Esophagus squamous epithelium (tissue), 4 donors: ENCODE results near the gene SALL3.

ENCODE experiments used
- POLR2A ChIP-seq, 4 donors: fragments of 450-650 bp; IDR thresholded peaks; one replicate each; pipeline ENCODE4 v1.6.1; 2017; ENCODE audit warnings: antibody characterized with exemption in 4 of 4, mild to moderate bottlenecking in 4 of 4, moderate library complexity in 3 of 4
- TF ChIP-seq, protein P1 (sequence below), 6 experiments: fragments of 450-650 bp in 4 of 6; fragments of 200-600 bp in 2 of 6; sonication (generic) in 2 of 6; IDR thresholded peaks; one replicate each; pipeline ENCODE4 v1.5.1; 2016 to 2019; ENCODE audit warnings: antibody characterized with exemption in 6 of 6, mild to moderate bottlenecking in 4 of 6, moderate library complexity in 4 of 6

DNA sequence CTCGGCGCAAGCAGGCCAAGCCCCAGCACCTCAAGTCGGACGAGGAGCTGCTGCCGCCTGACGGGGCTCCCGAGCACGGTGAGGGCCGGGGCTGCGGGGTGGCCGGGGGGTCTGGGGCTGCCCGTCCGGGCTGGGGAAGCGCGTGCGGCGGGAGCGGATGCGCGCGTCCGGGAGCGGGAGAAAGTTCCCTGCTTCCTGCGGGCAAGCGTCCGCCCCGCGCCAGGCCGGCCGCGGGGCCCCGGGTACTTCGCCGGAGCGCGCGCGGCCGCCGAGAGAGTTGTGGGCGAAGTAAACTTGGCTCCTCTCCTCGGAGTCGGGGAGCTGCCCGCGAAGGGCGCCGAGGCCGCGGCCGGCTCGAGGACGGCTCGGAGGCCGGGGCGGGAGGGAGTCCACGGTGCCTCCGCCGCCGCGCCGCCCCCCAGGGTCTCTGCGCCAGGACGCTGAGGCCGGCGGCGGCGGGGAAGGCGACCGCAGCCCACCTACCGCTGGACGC lies 707 bp downstream of the SALL3 start:
- no peak for TF ChIP-seq POLR2A (IDR thresholded peaks at IDR 0.05)
- TF ChIP-seq, protein P1, sequence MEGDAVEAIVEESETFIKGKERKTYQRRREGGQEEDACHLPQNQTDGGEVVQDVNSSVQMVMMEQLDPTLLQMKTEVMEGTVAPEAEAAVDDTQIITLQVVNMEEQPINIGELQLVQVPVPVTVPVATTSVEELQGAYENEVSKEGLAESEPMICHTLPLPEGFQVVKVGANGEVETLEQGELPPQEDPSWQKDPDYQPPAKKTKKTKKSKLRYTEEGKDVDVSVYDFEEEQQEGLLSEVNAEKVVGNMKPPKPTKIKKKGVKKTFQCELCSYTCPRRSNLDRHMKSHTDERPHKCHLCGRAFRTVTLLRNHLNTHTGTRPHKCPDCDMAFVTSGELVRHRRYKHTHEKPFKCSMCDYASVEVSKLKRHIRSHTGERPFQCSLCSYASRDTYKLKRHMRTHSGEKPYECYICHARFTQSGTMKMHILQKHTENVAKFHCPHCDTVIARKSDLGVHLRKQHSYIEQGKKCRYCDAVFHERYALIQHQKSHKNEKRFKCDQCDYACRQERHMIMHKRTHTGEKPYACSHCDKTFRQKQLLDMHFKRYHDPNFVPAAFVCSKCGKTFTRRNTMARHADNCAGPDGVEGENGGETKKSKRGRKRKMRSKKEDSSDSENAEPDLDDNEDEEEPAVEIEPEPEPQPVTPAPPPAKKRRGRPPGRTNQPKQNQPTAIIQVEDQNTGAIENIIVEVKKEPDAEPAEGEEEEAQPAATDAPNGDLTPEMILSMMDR (IDR thresholded peaks at IDR 0.05) = no peak
